ENCODE measurements around the gene SNX13. TPM values are rescaled to one million over a fixed set of nuclear protein-coding genes. Genes with fewer than 3 reads are reported as not detected.

The SNX13 gene
- polyA plus RNA-seq, 1 of the 3 experiments (the other 2 are of a cell fraction): 13.0 TPM

DNA sequence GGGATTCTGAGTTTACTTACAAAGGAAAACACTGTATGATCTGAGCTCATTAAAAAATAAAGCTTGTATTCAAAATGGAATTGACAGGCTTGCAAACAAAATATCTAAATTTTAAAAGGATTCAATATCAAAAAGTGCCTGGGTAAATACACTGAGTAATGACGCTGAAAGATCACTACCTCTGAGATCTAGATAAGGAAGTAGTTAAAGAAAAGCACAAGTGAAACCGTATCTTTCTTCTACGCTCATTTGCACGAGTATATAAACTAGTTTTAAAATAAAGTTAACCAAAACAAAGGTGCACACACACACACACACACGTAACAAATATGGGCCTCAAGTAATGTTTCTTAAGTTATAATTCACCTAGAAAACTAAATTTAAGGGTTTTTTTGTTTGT, 93.4 kb downstream of the SNX13 start (continued):
- TF ChIP-seq EZH2phosphoT487 (IDR thresholded peaks at IDR 0.05; ENCODE audit: borderline replicate concordance, low read depth) (no peak), RXRA (IDR thresholded peaks at IDR 0.05; ENCODE audit: borderline replicate concordance, low read depth) (no peak)
- TF ChIP-seq, protein P1, sequence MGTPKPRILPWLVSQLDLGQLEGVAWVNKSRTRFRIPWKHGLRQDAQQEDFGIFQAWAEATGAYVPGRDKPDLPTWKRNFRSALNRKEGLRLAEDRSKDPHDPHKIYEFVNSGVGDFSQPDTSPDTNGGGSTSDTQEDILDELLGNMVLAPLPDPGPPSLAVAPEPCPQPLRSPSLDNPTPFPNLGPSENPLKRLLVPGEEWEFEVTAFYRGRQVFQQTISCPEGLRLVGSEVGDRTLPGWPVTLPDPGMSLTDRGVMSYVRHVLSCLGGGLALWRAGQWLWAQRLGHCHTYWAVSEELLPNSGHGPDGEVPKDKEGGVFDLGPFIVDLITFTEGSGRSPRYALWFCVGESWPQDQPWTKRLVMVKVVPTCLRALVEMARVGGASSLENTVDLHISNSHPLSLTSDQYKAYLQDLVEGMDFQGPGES (IDR thresholded peaks at IDR 0.05; ENCODE audit: low read depth, low read length): no peak

DNA sequence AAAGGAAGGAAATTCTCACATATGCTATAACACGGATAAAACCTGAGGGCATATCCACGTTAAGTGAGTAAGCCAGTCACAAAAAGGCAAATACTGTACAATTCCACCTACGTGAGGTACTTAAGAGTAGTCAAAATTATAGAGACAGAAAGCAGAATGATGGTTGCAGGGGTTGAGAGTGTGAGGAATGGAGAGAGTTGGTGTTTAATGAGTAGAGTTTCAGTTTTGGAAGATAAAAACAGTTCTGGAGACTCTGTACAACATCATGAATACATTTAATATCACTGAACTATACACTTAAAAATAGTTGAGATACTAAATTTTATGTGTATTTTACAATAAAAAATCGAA, 95.1 kb downstream of the SNX13 start:
- ChIA-PET POLR2A (no interaction called here), CTCF (interaction anchor here (1.5 kb wide), 1 partner anchor 16 kb away, joined by 3 read pairs; no protein-coding TSS in a partner anchor)
- H4K20me1 ChIP-seq (ENCODE audit: insufficient read depth): no peaks in the 10 kb centered on the region
- no peaks in the 10 kb centered on the region for H3K9me2 ChIP-seq
- no peak overlapping the region for H3K4me3 ChIP-seq (ENCODE audit: low read depth in 2 of 2, low read length in 1 of 2)
- no peak overlapping the region for H3K9ac ChIP-seq
- TF ChIP-seq, protein P2, sequence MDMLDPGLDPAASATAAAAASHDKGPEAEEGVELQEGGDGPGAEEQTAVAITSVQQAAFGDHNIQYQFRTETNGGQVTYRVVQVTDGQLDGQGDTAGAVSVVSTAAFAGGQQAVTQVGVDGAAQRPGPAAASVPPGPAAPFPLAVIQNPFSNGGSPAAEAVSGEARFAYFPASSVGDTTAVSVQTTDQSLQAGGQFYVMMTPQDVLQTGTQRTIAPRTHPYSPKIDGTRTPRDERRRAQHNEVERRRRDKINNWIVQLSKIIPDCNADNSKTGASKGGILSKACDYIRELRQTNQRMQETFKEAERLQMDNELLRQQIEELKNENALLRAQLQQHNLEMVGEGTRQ (IDR thresholded peaks at IDR 0.05; ENCODE audit: borderline replicate concordance, low read depth, low read length): no peak
- TF ChIP-seq FOSL2 (IDR thresholded peaks at IDR 0.05; ENCODE audit: borderline replicate concordance, low read depth): no peak
- no peak for DNase-seq
- no peak overlapping the region for H2AFZ ChIP-seq (ENCODE audit: low read depth)
- no peaks in the 10 kb centered on the region for H3K79me2 ChIP-seq (ENCODE audit: insufficient read depth)
- no peaks in the 10 kb centered on the region for H3K27me3 ChIP-seq (ENCODE audit: insufficient read depth)
- no peak overlapping the region for H3K4me2 ChIP-seq
- 78% methylated on average over 4 of the region's 4 CpGs for WGBS (ENCODE audit: low lambda C conversion rate)
- no peak overlapping the region for H3K27ac ChIP-seq (ENCODE audit: low read depth in 2 of 2, low read length in 1 of 2)
- H3K36me3 ChIP-seq (replicated peaks in 1 of 2; ENCODE audit: control insufficient read depth in 1 of 2, insufficient read depth in 2 of 2, low read length in 1 of 2): peaks cover 19 to 43% of the 10 kb centered on the region in 2 experiments
- H3K4me1 ChIP-seq (ENCODE audit: control insufficient read depth in 1 of 2, insufficient read depth in 2 of 2, low read depth in 1 of 2, low read length in 1 of 2): peaks cover 0 to 6% of the 10 kb centered on the region in 2 experiments; a peak in 2 of 4 replicates
- peaks cover 14% of the 10 kb centered on the region; the same call in 1 of the 2 replicates for H3K9me3 ChIP-seq
- H3F3A ChIP-seq (replicated peaks; ENCODE audit: insufficient read depth): peaks cover 11% of the 10 kb centered on the region

DNA sequence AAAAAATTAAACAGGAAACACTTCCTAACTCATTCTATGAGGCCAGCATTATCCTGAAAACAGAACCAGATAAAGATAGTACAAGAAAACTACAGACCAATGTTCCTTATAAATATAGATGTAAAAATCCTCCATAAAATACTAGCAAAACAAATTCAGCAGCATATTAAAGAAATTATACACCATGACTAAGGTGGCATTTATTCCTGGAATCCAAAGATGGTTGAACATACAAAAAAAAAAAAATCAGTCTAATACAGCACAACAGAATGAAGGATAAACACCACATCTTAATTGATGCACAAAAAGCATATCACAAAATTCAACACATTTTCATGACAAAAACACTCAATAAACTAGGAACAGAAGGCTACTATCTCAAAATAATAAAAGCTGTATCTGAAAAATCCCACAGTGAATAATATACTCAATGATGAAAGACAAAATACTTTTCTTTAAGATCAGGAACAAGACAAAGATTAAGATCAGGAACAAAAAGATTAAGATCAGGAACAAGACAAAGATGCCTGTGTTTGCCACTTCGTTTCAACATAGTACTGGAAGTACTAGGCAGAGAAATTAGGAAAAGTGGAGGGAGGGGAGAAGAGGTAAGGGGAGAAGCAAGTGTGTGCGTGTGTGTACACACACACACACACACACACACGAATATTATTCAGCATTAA, 95.6 kb downstream of the SNX13 start:
- Histone ChIP-seq H3K27me3 (ENCODE audit: insufficient read depth) (no peaks in the 10 kb centered on the region), H3K36me3 (replicated peaks in 1 of 2; ENCODE audit: control insufficient read depth in 1 of 2, insufficient read depth in 2 of 2, low read length in 1 of 2) (peaks cover 21 to 47% of the 10 kb centered on the region in 2 experiments), H3K4me3 (ENCODE audit: low read depth in 2 of 2, low read length in 1 of 2) (no peak overlapping the region), H3K4me1 (ENCODE audit: control insufficient read depth in 1 of 2, insufficient read depth in 2 of 2, low read depth in 1 of 2, low read length in 1 of 2) (peaks cover 0 to 1% of the 10 kb centered on the region in 2 experiments; a peak in 1 of 4 replicates), H3F3A (replicated peaks; ENCODE audit: insufficient read depth) (peaks cover 10% of the 10 kb centered on the region), H3K4me2 (no peak overlapping the region), H3K27ac (ENCODE audit: low read depth in 2 of 2, low read length in 1 of 2) (no peak overlapping the region), H3K9me3 (peaks cover 14% of the 10 kb centered on the region; the same call in 1 of the 2 replicates), H3K79me2 (ENCODE audit: insufficient read depth) (no peaks in the 10 kb centered on the region), H3K9me2 (no peaks in the 10 kb centered on the region), H2AFZ (ENCODE audit: low read depth) (no peak overlapping the region), H3K9ac (no peak overlapping the region), H4K20me1 (ENCODE audit: insufficient read depth) (no peaks in the 10 kb centered on the region)
- CTCF ChIA-PET: interaction anchor here (1.5 kb wide), 1 partner anchor 16 kb away, joined by 3 read pairs; no protein-coding TSS in a partner anchor
- POLR2A ChIA-PET: no interaction called here
- no peak for DNase-seq
- WGBS (ENCODE audit: low lambda C conversion rate): 68% methylated on average over 3 of the region's 3 CpGs
- TF ChIP-seq FOSL2 (IDR thresholded peaks at IDR 0.05; ENCODE audit: borderline replicate concordance, low read depth) (peak; percentile 25; the same call in 1 of the 2 replicates), JUND (IDR thresholded peaks at IDR 0.05) (0 out of 2 replicates have a peak, but pooled peaks have one; percentile 13), TCF12 (IDR thresholded peaks at IDR 0.05) (peak; percentile 9; the same call in 1 of the 2 replicates), ELF1 (IDR thresholded peaks at IDR 0.05) (no peak), TEAD4 (IDR thresholded peaks at IDR 0.05; ENCODE audit: borderline replicate concordance, insufficient read depth) (peak; percentile 41; the same call in 1 of the 2 replicates)
